ENCODE results near the gene PLSCR1. TPM values are rescaled to one million over a fixed set of nuclear protein-coding genes. Genes with fewer than 3 reads are reported as not detected.

PLSCR1 gene
- total RNA-seq, 1 experiment from 2014 or later = 52.7 TPM

DNA sequence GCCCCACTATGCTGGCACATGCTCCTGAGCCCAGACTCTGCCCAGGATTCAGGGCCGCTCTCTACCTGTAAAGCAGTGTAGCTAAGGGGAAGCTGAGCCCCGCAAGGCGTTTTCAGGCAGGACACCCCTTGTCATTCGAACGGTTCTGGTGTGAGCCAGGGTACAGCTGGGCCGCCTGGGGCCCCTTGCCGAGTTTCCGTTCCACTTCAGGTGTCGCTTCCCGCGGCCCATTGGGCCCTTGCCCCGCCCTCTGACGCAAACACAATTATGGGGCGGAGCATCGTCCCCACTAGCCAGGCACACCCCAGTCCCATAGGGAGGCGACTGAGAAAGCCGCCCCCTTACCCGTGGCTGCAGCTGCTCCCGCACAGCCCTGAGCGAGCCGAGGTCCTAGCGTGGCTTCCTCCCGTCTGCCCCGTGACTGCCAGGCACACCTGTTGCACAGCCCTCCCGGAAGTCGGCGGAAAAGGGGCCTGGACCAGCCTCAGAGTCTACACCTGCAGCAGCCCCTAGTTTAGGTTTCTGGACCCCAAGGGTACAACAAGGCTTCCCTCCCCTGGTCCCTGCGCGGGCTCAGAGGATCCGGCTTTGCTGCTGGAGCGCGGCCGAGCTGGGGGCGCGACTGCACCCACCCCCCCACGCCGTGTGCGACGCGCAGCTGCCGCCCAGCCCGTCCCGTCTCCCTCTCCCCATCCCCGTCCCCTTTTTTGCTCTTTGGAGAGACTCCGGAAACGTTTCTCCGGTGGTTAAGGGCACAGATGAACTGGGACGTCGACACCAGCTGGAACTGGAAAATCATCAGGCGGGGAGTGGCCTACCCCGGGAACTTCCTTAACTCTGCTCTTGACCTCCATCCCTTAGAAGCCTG, 75.0 kb downstream of the PLSCR1 start, which contains the start of gene PLSCR2:
PLSCR2 (minus strand) TSS at position 412 of the 868 bp plus-strand sequence. CDS start 9,657 bp downstream, outside the sequence.
- 0 out of 2 replicates have a peak, but pooled peaks have one; percentile 40 for TF ChIP-seq SIN3A (IDR thresholded peaks at IDR 0.05; ENCODE audit: borderline replicate concordance, insufficient read depth, low read depth, low read length)
- TF ChIP-seq POLR2AphosphoS5 (IDR thresholded peaks at IDR 0.05; ENCODE audit: low read depth, low read length) = peak; percentile 71; the same call in 1 of the 2 replicates
- TF ChIP-seq, protein P1, sequence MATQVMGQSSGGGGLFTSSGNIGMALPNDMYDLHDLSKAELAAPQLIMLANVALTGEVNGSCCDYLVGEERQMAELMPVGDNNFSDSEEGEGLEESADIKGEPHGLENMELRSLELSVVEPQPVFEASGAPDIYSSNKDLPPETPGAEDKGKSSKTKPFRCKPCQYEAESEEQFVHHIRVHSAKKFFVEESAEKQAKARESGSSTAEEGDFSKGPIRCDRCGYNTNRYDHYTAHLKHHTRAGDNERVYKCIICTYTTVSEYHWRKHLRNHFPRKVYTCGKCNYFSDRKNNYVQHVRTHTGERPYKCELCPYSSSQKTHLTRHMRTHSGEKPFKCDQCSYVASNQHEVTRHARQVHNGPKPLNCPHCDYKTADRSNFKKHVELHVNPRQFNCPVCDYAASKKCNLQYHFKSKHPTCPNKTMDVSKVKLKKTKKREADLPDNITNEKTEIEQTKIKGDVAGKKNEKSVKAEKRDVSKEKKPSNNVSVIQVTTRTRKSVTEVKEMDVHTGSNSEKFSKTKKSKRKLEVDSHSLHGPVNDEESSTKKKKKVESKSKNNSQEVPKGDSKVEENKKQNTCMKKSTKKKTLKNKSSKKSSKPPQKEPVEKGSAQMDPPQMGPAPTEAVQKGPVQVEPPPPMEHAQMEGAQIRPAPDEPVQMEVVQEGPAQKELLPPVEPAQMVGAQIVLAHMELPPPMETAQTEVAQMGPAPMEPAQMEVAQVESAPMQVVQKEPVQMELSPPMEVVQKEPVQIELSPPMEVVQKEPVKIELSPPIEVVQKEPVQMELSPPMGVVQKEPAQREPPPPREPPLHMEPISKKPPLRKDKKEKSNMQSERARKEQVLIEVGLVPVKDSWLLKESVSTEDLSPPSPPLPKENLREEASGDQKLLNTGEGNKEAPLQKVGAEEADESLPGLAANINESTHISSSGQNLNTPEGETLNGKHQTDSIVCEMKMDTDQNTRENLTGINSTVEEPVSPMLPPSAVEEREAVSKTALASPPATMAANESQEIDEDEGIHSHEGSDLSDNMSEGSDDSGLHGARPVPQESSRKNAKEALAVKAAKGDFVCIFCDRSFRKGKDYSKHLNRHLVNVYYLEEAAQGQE (IDR thresholded peaks at IDR 0.05; ENCODE audit: insufficient read depth in 1 of 2, low read depth in 2 of 2, low read length in 1 of 2) = no peak
- no peak for TF ChIP-seq TCF7L2 (IDR thresholded peaks at IDR 0.05; ENCODE audit: low read depth, low read length)
- TF ChIP-seq, protein P2, sequence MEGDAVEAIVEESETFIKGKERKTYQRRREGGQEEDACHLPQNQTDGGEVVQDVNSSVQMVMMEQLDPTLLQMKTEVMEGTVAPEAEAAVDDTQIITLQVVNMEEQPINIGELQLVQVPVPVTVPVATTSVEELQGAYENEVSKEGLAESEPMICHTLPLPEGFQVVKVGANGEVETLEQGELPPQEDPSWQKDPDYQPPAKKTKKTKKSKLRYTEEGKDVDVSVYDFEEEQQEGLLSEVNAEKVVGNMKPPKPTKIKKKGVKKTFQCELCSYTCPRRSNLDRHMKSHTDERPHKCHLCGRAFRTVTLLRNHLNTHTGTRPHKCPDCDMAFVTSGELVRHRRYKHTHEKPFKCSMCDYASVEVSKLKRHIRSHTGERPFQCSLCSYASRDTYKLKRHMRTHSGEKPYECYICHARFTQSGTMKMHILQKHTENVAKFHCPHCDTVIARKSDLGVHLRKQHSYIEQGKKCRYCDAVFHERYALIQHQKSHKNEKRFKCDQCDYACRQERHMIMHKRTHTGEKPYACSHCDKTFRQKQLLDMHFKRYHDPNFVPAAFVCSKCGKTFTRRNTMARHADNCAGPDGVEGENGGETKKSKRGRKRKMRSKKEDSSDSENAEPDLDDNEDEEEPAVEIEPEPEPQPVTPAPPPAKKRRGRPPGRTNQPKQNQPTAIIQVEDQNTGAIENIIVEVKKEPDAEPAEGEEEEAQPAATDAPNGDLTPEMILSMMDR (IDR thresholded peaks at IDR 0.05) = no peak
- ChIA-PET POLR2A (interaction anchor here (1.8 kb wide), 1 partner anchor 75 kb away, joined by 8 read pairs; the partner anchor contains the start of gene PLSCR1), CTCF (interaction anchor here (0.6 kb wide), 1 partner anchor 216 kb away, joined by 5 read pairs; no protein-coding TSS in a partner anchor)
- Histone ChIP-seq H3K27me3 (ENCODE audit: control insufficient read depth, insufficient read depth, low read length) (no peaks in the 10 kb centered on the region), H3K4me1 (ENCODE audit: control insufficient read depth, insufficient read depth, low read length) (peaks cover 40% of the 10 kb centered on the region), H3K9me3 (ENCODE audit: control insufficient read depth, insufficient read depth, low read depth, low read length) (no peaks in the 10 kb centered on the region), H3K36me3 (ENCODE audit: control insufficient read depth, insufficient read depth, low read length) (no peaks in the 10 kb centered on the region), H3K27ac (ENCODE audit: low read length) (peak within 1 kb of the TSS; percentile 89), H3K4me3 (ENCODE audit: low read depth in 2 of 2, low read length in 2 of 2) (peak within 1 kb of the TSS; percentile 57 to 75)
- in situ Hi-C loops (cut with HindIII; ENCODE audit: low pct_unique_long_range_greater_than_20kb, low sequenced_read_pairs) = no loop called here
- no TSS peak for BruUV-seq (replicated peaks)
- ATAC-seq (peak; percentile 89), DNase-seq (ENCODE audit: low read depth, low spot score) (no peak)
- intact Hi-C loops (cut with micrococcal nuclease; ENCODE audit: unreplicated experiment) = loop anchor here (2.0 kb wide), 1 partner anchor 75 kb away; the partner anchor contains the start of gene PLSCR1

DNA sequence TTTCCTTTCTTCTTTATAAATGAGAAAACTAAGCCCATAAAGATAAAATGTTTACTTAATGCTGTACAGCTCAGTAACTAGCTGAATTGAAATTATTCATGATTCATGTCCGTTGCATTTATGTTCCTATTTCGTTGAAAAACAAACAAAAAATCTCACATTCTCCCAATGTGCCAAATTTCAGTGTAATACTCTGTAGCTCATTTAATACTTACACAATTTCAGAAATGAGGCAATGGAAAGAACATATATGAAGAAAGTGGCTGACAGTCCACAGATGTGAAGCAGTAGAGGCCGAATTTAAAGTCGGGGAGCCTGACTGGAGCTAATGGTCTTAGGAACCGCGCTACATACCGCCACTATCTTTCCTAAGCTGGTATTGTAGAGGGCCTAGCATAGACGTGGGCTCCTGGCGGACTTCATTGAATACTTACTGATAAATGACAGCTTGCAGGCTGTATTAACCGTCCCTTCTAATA, 75.7 kb downstream of the PLSCR1 start:
- ChIA-PET POLR2A (interaction anchor here (1.8 kb wide), 1 partner anchor 75 kb away, joined by 8 read pairs; the partner anchor contains the start of gene PLSCR1), CTCF (interaction anchor here (0.6 kb wide), 1 partner anchor 215 kb away, joined by 5 read pairs; no protein-coding TSS in a partner anchor)
- BruUV-seq (replicated peaks) = TSS peak; percentile 87
- DNase-seq (ENCODE audit: low read depth, low spot score) (no peak), ATAC-seq (no peak)
- Histone ChIP-seq H3K27me3 (ENCODE audit: control insufficient read depth, insufficient read depth, low read length) (no peaks in the 10 kb centered on the region), H3K27ac (ENCODE audit: low read length) (peak overlapping the region; percentile 89), H3K4me1 (ENCODE audit: control insufficient read depth, insufficient read depth, low read length) (peaks cover 40% of the 10 kb centered on the region), H3K36me3 (ENCODE audit: control insufficient read depth, insufficient read depth, low read length) (no peaks in the 10 kb centered on the region), H3K4me3 (ENCODE audit: low read depth in 2 of 2, low read length in 2 of 2) (peak overlapping the region; percentile 57 to 75), H3K9me3 (ENCODE audit: control insufficient read depth, insufficient read depth, low read depth, low read length) (no peaks in the 10 kb centered on the region)
- TF ChIP-seq, protein P1 (IDR thresholded peaks at IDR 0.05; ENCODE audit: insufficient read depth in 1 of 2, low read depth in 2 of 2, low read length in 1 of 2) = no peak
- no peak for TF ChIP-seq TCF7L2 (IDR thresholded peaks at IDR 0.05; ENCODE audit: low read depth, low read length)
- in situ Hi-C loops (cut with HindIII; ENCODE audit: low pct_unique_long_range_greater_than_20kb, low sequenced_read_pairs) (no loop called here), intact Hi-C loops (cut with micrococcal nuclease; ENCODE audit: unreplicated experiment) (loop anchor here (2.0 kb wide), 1 partner anchor 76 kb away; the partner anchor contains the start of gene PLSCR1)
